22Rv1 (cell line): ENCODE results near the gene ZNF302.

Experiments used
- ZFX ChIP-seq: fragments of 450-650 bp; IDR thresholded peaks from 2 replicates; pipeline ENCODE4 v1.6.1; 2017; ENCODE audit warnings: antibody characterized with exemption, borderline replicate concordance
- TF ChIP-seq, protein P1 (sequence below): fragments of 450-650 bp; IDR thresholded peaks from 2 replicates; pipeline ENCODE4 v1.5.1; 2017; ENCODE audit warnings: mild to moderate bottlenecking

DNA sequence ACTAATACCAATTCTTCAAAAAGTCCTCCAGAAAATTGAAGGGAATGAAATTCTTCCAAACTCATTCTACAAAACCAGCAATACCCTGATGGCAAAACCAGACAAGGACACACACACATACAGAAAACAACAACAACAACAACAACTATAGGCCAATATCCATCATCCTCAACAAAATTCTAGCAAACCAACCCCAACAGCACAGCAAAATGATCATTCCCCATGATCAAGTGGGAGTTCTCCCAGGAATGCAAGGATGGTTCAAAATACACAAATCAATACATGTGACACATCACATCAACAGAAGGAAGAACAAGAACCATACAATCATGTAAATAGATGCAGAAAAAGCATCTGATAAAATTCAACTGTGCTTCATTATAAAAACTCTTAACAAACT, 37.9 kb downstream of the ZNF302 start:
- TF ChIP-seq, protein P1, sequence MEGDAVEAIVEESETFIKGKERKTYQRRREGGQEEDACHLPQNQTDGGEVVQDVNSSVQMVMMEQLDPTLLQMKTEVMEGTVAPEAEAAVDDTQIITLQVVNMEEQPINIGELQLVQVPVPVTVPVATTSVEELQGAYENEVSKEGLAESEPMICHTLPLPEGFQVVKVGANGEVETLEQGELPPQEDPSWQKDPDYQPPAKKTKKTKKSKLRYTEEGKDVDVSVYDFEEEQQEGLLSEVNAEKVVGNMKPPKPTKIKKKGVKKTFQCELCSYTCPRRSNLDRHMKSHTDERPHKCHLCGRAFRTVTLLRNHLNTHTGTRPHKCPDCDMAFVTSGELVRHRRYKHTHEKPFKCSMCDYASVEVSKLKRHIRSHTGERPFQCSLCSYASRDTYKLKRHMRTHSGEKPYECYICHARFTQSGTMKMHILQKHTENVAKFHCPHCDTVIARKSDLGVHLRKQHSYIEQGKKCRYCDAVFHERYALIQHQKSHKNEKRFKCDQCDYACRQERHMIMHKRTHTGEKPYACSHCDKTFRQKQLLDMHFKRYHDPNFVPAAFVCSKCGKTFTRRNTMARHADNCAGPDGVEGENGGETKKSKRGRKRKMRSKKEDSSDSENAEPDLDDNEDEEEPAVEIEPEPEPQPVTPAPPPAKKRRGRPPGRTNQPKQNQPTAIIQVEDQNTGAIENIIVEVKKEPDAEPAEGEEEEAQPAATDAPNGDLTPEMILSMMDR = no peak
- no peak for TF ChIP-seq ZFX
